BE2C (cell line): Measurements from ENCODE around the gene ATP8B3.

Experiments used
- DNase-seq: peaks from one replicate; pipeline ENCODE4 v3.0.0-alpha.2; 2020
- H3K27me3 ChIP-seq: fragments of 250-450 bp; sonication (Bioruptor Pico); 2 replicates; pipeline ENCODE4 v1.5.1; 2020; ENCODE audit warnings: mild to moderate bottlenecking
- H3K36me3 ChIP-seq: fragments of 250-450 bp; sonication (Bioruptor Pico); 2 replicates; pipeline ENCODE4 v1.5.1; 2020; ENCODE audit warnings: mild to moderate bottlenecking
- H3K4me1 ChIP-seq: fragments of 250-450 bp; sonication (Bioruptor Pico); 2 replicates; pipeline ENCODE4 v1.5.1; 2020
- H3K4me3 ChIP-seq: 2 replicates; pipeline ENCODE4 v1.5.1; 2011; ENCODE audit warnings: low read depth, low read length
- H3K9me3 ChIP-seq: fragments of 250-450 bp; sonication (Bioruptor Pico); 2 replicates; pipeline ENCODE4 v1.5.1; 2020
- TF ChIP-seq, protein P1 (sequence below): IDR thresholded peaks from 2 replicates; pipeline ENCODE4 v1.5.1; 2012; ENCODE audit warnings: mild to moderate bottlenecking, low read depth, low read length

ATP8B3 gene

GRCh38 chr19:1851654-1852580, 39.8 kb upstream of the ATP8B3 start:
- Histone ChIP-seq H3K36me3 (peaks cover 4% of the 10 kb centered on the region), H3K4me1 (peaks cover 32% of the 10 kb centered on the region), H3K4me3 (peak overlapping the region; percentile 33), H3K27me3 (no peaks in the 10 kb centered on the region), H3K9me3 (no peaks in the 10 kb centered on the region)
- DNase-seq = peak; percentile 75
- TF ChIP-seq, protein P1, sequence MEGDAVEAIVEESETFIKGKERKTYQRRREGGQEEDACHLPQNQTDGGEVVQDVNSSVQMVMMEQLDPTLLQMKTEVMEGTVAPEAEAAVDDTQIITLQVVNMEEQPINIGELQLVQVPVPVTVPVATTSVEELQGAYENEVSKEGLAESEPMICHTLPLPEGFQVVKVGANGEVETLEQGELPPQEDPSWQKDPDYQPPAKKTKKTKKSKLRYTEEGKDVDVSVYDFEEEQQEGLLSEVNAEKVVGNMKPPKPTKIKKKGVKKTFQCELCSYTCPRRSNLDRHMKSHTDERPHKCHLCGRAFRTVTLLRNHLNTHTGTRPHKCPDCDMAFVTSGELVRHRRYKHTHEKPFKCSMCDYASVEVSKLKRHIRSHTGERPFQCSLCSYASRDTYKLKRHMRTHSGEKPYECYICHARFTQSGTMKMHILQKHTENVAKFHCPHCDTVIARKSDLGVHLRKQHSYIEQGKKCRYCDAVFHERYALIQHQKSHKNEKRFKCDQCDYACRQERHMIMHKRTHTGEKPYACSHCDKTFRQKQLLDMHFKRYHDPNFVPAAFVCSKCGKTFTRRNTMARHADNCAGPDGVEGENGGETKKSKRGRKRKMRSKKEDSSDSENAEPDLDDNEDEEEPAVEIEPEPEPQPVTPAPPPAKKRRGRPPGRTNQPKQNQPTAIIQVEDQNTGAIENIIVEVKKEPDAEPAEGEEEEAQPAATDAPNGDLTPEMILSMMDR = no peak

- Histone ChIP-seq H3K4me1 (peaks cover 30% of the 10 kb centered on the region), H3K36me3 (peaks cover 13% of the 10 kb centered on the region), H3K4me3 (no peak overlapping the region), H3K27me3 (no peaks in the 10 kb centered on the region), H3K9me3 (no peaks in the 10 kb centered on the region)
- no peak for DNase-seq
- TF ChIP-seq, protein P1 = peak; percentile 24; the same call in 1 of the 2 replicates
Observed at GRCh38 chr19:1850809-1851653, 39.0 kb upstream of the ATP8B3 start.

GRCh38 chr19:1849886-1850398, 37.9 kb upstream of the ATP8B3 start:
- H3K36me3 ChIP-seq = peaks cover 22% of the 10 kb centered on the region

DNA sequence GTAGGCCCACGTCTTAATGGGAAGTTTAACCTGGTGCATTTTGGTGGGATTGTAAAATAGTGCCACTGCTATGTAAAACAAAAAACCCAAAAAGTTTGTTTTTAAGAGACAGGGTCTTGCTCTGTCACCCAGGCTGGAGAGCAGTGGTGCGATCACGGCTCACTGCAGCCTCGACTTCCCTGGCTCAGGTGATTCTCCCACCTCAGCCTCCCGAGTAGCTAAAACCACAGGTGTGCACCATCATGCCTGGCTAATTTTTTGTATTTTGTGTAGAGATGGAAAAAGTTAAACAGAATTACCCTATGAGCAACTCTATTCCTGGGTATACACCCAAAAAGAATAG, 37.0 kb upstream of the ATP8B3 start:
- no peaks in the 10 kb centered on the region for H3K9me3 ChIP-seq
- H3K27me3 ChIP-seq = no peaks in the 10 kb centered on the region
- peaks cover 21% of the 10 kb centered on the region for H3K4me1 ChIP-seq
- H3K4me3 ChIP-seq = peak overlapping the region; percentile 94; the same call in 1 of the 2 replicates
- DNase-seq = no peak
- TF ChIP-seq, protein P1 = no peak
- H3K36me3 ChIP-seq = peaks cover 24% of the 10 kb centered on the region

More at GRCh38 chr19:1849886-1850398, 37.9 kb upstream of the ATP8B3 start:
- Histone ChIP-seq H3K9me3 (no peaks in the 10 kb centered on the region), H3K4me3 (no peak overlapping the region), H3K4me1 (peaks cover 24% of the 10 kb centered on the region), H3K27me3 (no peaks in the 10 kb centered on the region)
- no peak for DNase-seq
- TF ChIP-seq, protein P1 = no peak

DNA sequence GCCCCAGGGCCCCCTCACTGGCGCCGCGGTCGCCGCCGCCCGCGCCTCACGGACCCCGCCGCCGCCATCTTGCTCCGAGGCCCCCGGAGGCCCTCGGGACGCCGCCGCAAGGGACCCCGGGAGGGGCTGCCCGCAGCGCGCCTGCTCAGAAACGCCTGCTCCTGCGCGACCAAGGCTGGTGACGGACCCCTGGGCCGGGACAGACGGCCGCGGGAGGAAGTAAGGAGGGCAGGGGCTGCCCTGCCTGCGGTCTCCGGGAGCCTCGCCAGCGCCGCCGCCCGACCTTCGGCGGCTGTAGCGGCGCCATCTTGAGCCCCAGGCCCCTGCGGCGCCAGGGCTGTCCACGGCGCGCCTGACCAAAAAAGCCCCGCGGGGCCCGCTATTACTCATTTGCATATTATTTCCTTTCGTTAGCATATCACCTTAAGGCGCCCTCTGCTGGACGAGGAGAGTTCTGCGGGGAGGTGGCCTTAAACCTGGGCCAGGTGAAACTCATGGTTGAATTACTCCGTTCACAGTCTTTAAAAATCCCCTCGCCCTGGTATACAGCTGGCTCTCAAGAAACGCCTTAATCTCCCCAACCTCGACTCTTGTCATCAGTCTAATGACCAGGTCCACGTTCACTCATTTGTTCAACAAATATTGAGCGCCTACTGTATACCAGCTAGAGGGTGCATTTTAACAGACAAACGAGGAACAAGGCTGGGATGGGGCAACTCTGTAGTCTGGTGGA, 36.5 kb upstream of the ATP8B3 start, which contains the start of gene REXO1:
Gene REXO1 (minus strand): TSS at position 85 of the 733 bp plus-strand sequence. CDS start 125 bp downstream, outside the sequence.
- TF ChIP-seq, protein P1 = peak; percentile 91
- Histone ChIP-seq H3K9me3 (no peaks in the 10 kb centered on the region), H3K36me3 (peaks cover 27% of the 10 kb centered on the region), H3K4me3 (peak within 1 kb of the TSS; percentile 94), H3K4me1 (peaks cover 16% of the 10 kb centered on the region), H3K27me3 (no peaks in the 10 kb centered on the region)
- peak; percentile 92 for DNase-seq
